ENCODE data around the gene GLI3.
A peak's percentile ranks its signal among the peaks of the same experiment; 100 is the strongest.

GLI3 gene

GRCh38 chr7:41972776-41973175, 264.2 kb downstream of the GLI3 start:
- DNase-seq (ENCODE audit: low read depth, low spot score) = no peak

- DNase-seq (ENCODE audit: low read depth, low spot score) = no peak
Measured at GRCh38 chr7:41972270-41972669, 264.7 kb downstream of the GLI3 start.

- DNase-seq (ENCODE audit: low read depth, low spot score) = no peak
Measured at GRCh38 chr7:41971640-41972187, 265.3 kb downstream of the GLI3 start.

- no peak for DNase-seq (ENCODE audit: low read depth, low spot score)
Measured at GRCh38 chr7:41970941-41971340, 266.1 kb downstream of the GLI3 start.

- no peak for DNase-seq (ENCODE audit: low read depth, low spot score)
Measured at GRCh38 chr7:41969561-41970105, 267.4 kb downstream of the GLI3 start.

- no peak for DNase-seq (ENCODE audit: low read depth, low spot score)
Measured at GRCh38 chr7:41967156-41967555, 269.9 kb downstream of the GLI3 start.

- DNase-seq (ENCODE audit: low read depth, low spot score) = no peak
Measured at GRCh38 chr7:41965951-41966505, 271.0 kb downstream of the GLI3 start.

GRCh38 chr7:41964849-41965745, 271.9 kb downstream of the GLI3 start:
- DNase-seq (ENCODE audit: low read depth, low spot score) = no peak

GRCh38 chr7:41964183-41964753, 272.7 kb downstream of the GLI3 start:
- DNase-seq (ENCODE audit: low read depth, low spot score) = no peak

GRCh38 chr7:41956705-41957104, 280.3 kb downstream of the GLI3 start:
- DNase-seq (ENCODE audit: low read depth, low spot score) = no peak

GRCh38 chr7:41955893-41956675, 280.9 kb downstream of the GLI3 start:
- peak; percentile 97 for DNase-seq (ENCODE audit: low read depth, low spot score)

- no peak for DNase-seq (ENCODE audit: low read depth, low spot score)
Measured at GRCh38 chr7:41955451-41955850, 281.6 kb downstream of the GLI3 start.

- DNase-seq (ENCODE audit: low read depth, low spot score) = no peak
Measured at GRCh38 chr7:41954976-41955375, 282.0 kb downstream of the GLI3 start.

- DNase-seq (ENCODE audit: low read depth, low spot score) = no peak
Measured at GRCh38 chr7:41948503-41948902, 288.5 kb downstream of the GLI3 start.

GRCh38 chr7:41943094-41943577, 293.9 kb downstream of the GLI3 start:
- DNase-seq (ENCODE audit: low read depth, low spot score) = peak; percentile 58

GRCh38 chr7:41942468-41943093, 294.4 kb downstream of the GLI3 start:
- peak; percentile 55 for DNase-seq (ENCODE audit: low read depth, low spot score)

GRCh38 chr7:41940760-41941343, 296.2 kb downstream of the GLI3 start:
- DNase-seq (ENCODE audit: low read depth, low spot score) = no peak

GRCh38 chr7:41938371-41938770, 298.6 kb downstream of the GLI3 start:
- DNase-seq (ENCODE audit: low read depth, low spot score) = no peak

- no peak for DNase-seq (ENCODE audit: low read depth, low spot score)
Measured at GRCh38 chr7:41933427-41933826, 303.6 kb downstream of the GLI3 start.

- no peak for DNase-seq (ENCODE audit: low read depth, low spot score)
Measured at GRCh38 chr7:41931263-41931646, 305.8 kb downstream of the GLI3 start.

Measured in smooth muscle cell of the brain vasculature (primary cell).